Measurements from ENCODE around the gene SLC7A1. TPM values are rescaled to one million over a fixed set of nuclear protein-coding genes. Genes with fewer than 3 reads are reported as not detected.
"Not testable (repeated sequence)": the region's sequence is repeated elsewhere in the genome, so short reads cannot be mapped to it uniquely, and the experiment has no call there.

The SLC7A1 gene
- 10 to 100 TPM; 62.8 to 68.2 TPM for total RNA-seq

- Mint-ChIP-seq H3K27me3 (no peaks in the 10 kb centered on the region), H3K36me3 (peaks cover 2% of the 10 kb centered on the region), H3K27ac (peak within 1 kb of the TSS; percentile 93), H3K4me3 (peak within 1 kb of the TSS; percentile 91), H3K4me1 (peaks cover 35% of the 10 kb centered on the region), H3K9me3 (no peaks in the 10 kb centered on the region)
- ATAC-seq (ENCODE audit: low read depth) (peak; percentile 87), DNase-seq (peak; percentile 94)
- POLR2A ChIA-PET = interaction anchor here (0.8 to 1.6 kb wide), 4 partner anchors 10 to 255 kb away, joined by 3 to 6 read pairs (median 4); partner anchors contain the start of gene UBL3
Measured at GRCh38 chr13:29595380-29596063, at the start of gene SLC7A1. TSS of gene SLC7A1 (minus strand) at chr13:29595688. CDS start at chr13:29536188, 59,500 bp downstream.

GRCh38 chr13:29640665-29641064, 45.2 kb upstream of the SLC7A1 start:
- Mint-ChIP-seq H3K4me3 (no peak overlapping the region), H3K36me3 (no peaks in the 10 kb centered on the region), H3K4me1 (no peaks in the 10 kb centered on the region), H3K27me3 (peaks cover 2% of the 10 kb centered on the region), H3K27ac (no peak overlapping the region), H3K9me3 (no peaks in the 10 kb centered on the region)
- POLR2A ChIA-PET = no interaction called here
- ATAC-seq (ENCODE audit: low read depth) = no peak
- DNase-seq = no peak

GRCh38 chr13:29636831-29637230, 41.3 kb upstream of the SLC7A1 start:
- H3K27me3 Mint-ChIP-seq = peaks cover 22% of the 10 kb centered on the region
- H3K27ac Mint-ChIP-seq; H3K4me1 Mint-ChIP-seq; H3K4me3 Mint-ChIP-seq; DNase-seq; ATAC-seq (ENCODE audit: low read depth); POLR2A ChIA-PET; H3K36me3 Mint-ChIP-seq; H3K9me3 Mint-ChIP-seq: not testable (repeated sequence)

GRCh38 chr13:29624997-29625396, 29.5 kb upstream of the SLC7A1 start:
- Mint-ChIP-seq H3K27me3 (peaks cover 29% of the 10 kb centered on the region), H3K27ac (no peak overlapping the region), H3K4me1 (no peaks in the 10 kb centered on the region), H3K4me3 (no peak overlapping the region), H3K9me3 (peaks cover 4% of the 10 kb centered on the region), H3K36me3 (no peaks in the 10 kb centered on the region)
- ATAC-seq (ENCODE audit: low read depth) (no peak), DNase-seq (no peak)
- POLR2A ChIA-PET = no interaction called here

GRCh38 chr13:29621841-29622240, 26.4 kb upstream of the SLC7A1 start:
- Mint-ChIP-seq H3K9me3 (peaks cover 3% of the 10 kb centered on the region), H3K4me3 (no peak overlapping the region), H3K27me3 (peaks cover 20% of the 10 kb centered on the region), H3K27ac (no peak overlapping the region), H3K36me3 (no peaks in the 10 kb centered on the region), H3K4me1 (no peaks in the 10 kb centered on the region)
- ATAC-seq (ENCODE audit: low read depth) (no peak), DNase-seq (no peak)
- POLR2A ChIA-PET = no interaction called here

- H3K27ac Mint-ChIP-seq = no peak overlapping the region
- no peak for ATAC-seq (ENCODE audit: low read depth)
- H3K4me1 Mint-ChIP-seq = no peaks in the 10 kb centered on the region
- DNase-seq = no peak
- H3K36me3 Mint-ChIP-seq = no peaks in the 10 kb centered on the region
- H3K9me3 Mint-ChIP-seq = peaks cover 3% of the 10 kb centered on the region
- POLR2A ChIA-PET = no interaction called here
- H3K4me3 Mint-ChIP-seq = no peak overlapping the region
- H3K27me3 Mint-ChIP-seq = peaks cover 22% of the 10 kb centered on the region
Measured at GRCh38 chr13:29621051-29621800, 25.7 kb upstream of the SLC7A1 start.

GRCh38 chr13:29619995-29620394, 24.5 kb upstream of the SLC7A1 start:
- Mint-ChIP-seq H3K27ac (no peak overlapping the region), H3K27me3 (peaks cover 33% of the 10 kb centered on the region), H3K4me1 (no peaks in the 10 kb centered on the region), H3K36me3 (no peaks in the 10 kb centered on the region), H3K9me3 (peaks cover 4% of the 10 kb centered on the region), H3K4me3 (no peak overlapping the region)
- ATAC-seq (ENCODE audit: low read depth) (no peak), DNase-seq (no peak)
- POLR2A ChIA-PET = no interaction called here

- peaks cover 46% of the 10 kb centered on the region for H3K27me3 Mint-ChIP-seq
- ATAC-seq (ENCODE audit: low read depth) (no peak), DNase-seq (no peak)
- no peaks in the 10 kb centered on the region for H3K36me3 Mint-ChIP-seq
- no peak overlapping the region for H3K4me3 Mint-ChIP-seq
- H3K9me3 Mint-ChIP-seq = peaks cover 5% of the 10 kb centered on the region
- POLR2A ChIA-PET = no interaction called here
- H3K4me1 Mint-ChIP-seq = no peaks in the 10 kb centered on the region
- no peak overlapping the region for H3K27ac Mint-ChIP-seq
Measured at GRCh38 chr13:29613101-29613500, 17.6 kb upstream of the SLC7A1 start.

- Mint-ChIP-seq H3K4me1 (no peaks in the 10 kb centered on the region), H3K9me3 (no peaks in the 10 kb centered on the region), H3K36me3 (no peaks in the 10 kb centered on the region), H3K27ac (no peak overlapping the region), H3K27me3 (peaks cover 11% of the 10 kb centered on the region), H3K4me3 (no peak overlapping the region)
- no peak for ATAC-seq (ENCODE audit: low read depth)
- POLR2A ChIA-PET = no interaction called here
- DNase-seq = no peak
Measured at GRCh38 chr13:29607465-29607864, 12.0 kb upstream of the SLC7A1 start.

GRCh38 chr13:29605860-29606526, 10.5 kb upstream of the SLC7A1 start:
- POLR2A ChIA-PET = no interaction called here
- no peak for ATAC-seq (ENCODE audit: low read depth)
- H3K27me3 Mint-ChIP-seq = peaks cover 11% of the 10 kb centered on the region
- no peaks in the 10 kb centered on the region for H3K9me3 Mint-ChIP-seq
- DNase-seq = no peak
- H3K36me3 Mint-ChIP-seq = no peaks in the 10 kb centered on the region
- H3K27ac Mint-ChIP-seq = no peak overlapping the region
- H3K4me1 Mint-ChIP-seq = no peaks in the 10 kb centered on the region
- H3K4me3 Mint-ChIP-seq = no peak overlapping the region

GRCh38 chr13:29598321-29598720, 2.8 kb upstream of the SLC7A1 start:
- no peaks in the 10 kb centered on the region for H3K36me3 Mint-ChIP-seq
- POLR2A ChIA-PET = no interaction called here
- no peak overlapping the region for H3K4me3 Mint-ChIP-seq
- H3K4me1 Mint-ChIP-seq = peaks cover 17% of the 10 kb centered on the region
- peaks cover 4% of the 10 kb centered on the region for H3K27me3 Mint-ChIP-seq
- no peaks in the 10 kb centered on the region for H3K9me3 Mint-ChIP-seq
- no peak for ATAC-seq (ENCODE audit: low read depth)
- no peak for DNase-seq
- no peak overlapping the region for H3K27ac Mint-ChIP-seq

GRCh38 chr13:29597706-29598105, 2.2 kb upstream of the SLC7A1 start:
- ATAC-seq (ENCODE audit: low read depth) (no peak), DNase-seq (no peak)
- Mint-ChIP-seq H3K27ac (no peak overlapping the region), H3K27me3 (peaks cover 2% of the 10 kb centered on the region), H3K4me3 (no peak overlapping the region), H3K36me3 (no peaks in the 10 kb centered on the region), H3K9me3 (no peaks in the 10 kb centered on the region), H3K4me1 (peaks cover 21% of the 10 kb centered on the region)
- POLR2A ChIA-PET = no interaction called here

- Mint-ChIP-seq H3K4me3 (no peak overlapping the region), H3K9me3 (no peaks in the 10 kb centered on the region), H3K4me1 (peaks cover 23% of the 10 kb centered on the region), H3K36me3 (no peaks in the 10 kb centered on the region), H3K27ac (no peak overlapping the region), H3K27me3 (no peaks in the 10 kb centered on the region)
- POLR2A ChIA-PET = no interaction called here
- no peak for ATAC-seq (ENCODE audit: low read depth)
- no peak for DNase-seq
Measured at GRCh38 chr13:29597246-29597645, 1.8 kb upstream of the SLC7A1 start.

GRCh38 chr13:29596064-29596418, 553 bp upstream of the SLC7A1 start:
- Mint-ChIP-seq H3K4me1 (peaks cover 33% of the 10 kb centered on the region), H3K4me3 (peak overlapping the region; percentile 86)

More at GRCh38 chr13:29596064-29596418, 553 bp upstream of the SLC7A1 start:
- no peaks in the 10 kb centered on the region for H3K27me3 Mint-ChIP-seq
- no peaks in the 10 kb centered on the region for H3K36me3 Mint-ChIP-seq
- POLR2A ChIA-PET = interaction anchor here (0.8 to 1.6 kb wide), 4 partner anchors 10 to 254 kb away, joined by 3 to 6 read pairs (median 4); partner anchors contain the start of gene UBL3
- H3K27ac Mint-ChIP-seq = peak overlapping the region; percentile 84
- no peaks in the 10 kb centered on the region for H3K9me3 Mint-ChIP-seq
- ATAC-seq (ENCODE audit: low read depth) (no peak), DNase-seq (no peak)

All from activated naive CD8-positive, alpha-beta T cell treated with anti-CD3 and anti-CD28 coated beads, Interleukin-2, amount 10 ng/mL, durations not matched to agents 7 days and 5 days (primary cell).